HG03457 (cell line): Measurements from ENCODE around the gene SLC6A6.

Source experiments
- ATAC-seq: cut with Tn5 transposase; IDR thresholded peaks from one replicate; pipeline ENCODE4 v1.9.1; 2021; ENCODE audit warnings: moderate number of reproducible peaks; ENCODE audit not compliant: unreplicated experiment

The SLC6A6 gene

GRCh38 chr3:14481018-14481645, 78.7 kb downstream of the SLC6A6 start:
- no peak for ATAC-seq

GRCh38 chr3:14481646-14482036, 79.2 kb downstream of the SLC6A6 start:
- no peak for ATAC-seq

GRCh38 chr3:14482271-14482721, 79.9 kb downstream of the SLC6A6 start:
- ATAC-seq = no peak

GRCh38 chr3:14483286-14483685, 80.9 kb downstream of the SLC6A6 start:
- ATAC-seq = no peak

- no peak for ATAC-seq
These were observed 82.3 kb downstream of the SLC6A6 start for GRCh38 chr3:14484741-14485140.

GRCh38 chr3:14485981-14486380, 83.6 kb downstream of the SLC6A6 start:
- ATAC-seq = no peak

GRCh38 chr3:14486460-14486859, 84.1 kb downstream of the SLC6A6 start:
- no peak for ATAC-seq

GRCh38 chr3:14487086-14487485, 84.7 kb downstream of the SLC6A6 start:
- ATAC-seq = no peak

- no peak for ATAC-seq
These were observed 85.4 kb downstream of the SLC6A6 start for GRCh38 chr3:14487821-14488220.

- no peak for ATAC-seq
These were observed 86.1 kb downstream of the SLC6A6 start for GRCh38 chr3:14488286-14489041.

GRCh38 chr3:14489641-14490040, 87.2 kb downstream of the SLC6A6 start:
- ATAC-seq = no peak

- no peak for ATAC-seq
These were observed 87.8 kb downstream of the SLC6A6 start for GRCh38 chr3:14490255-14490654.

GRCh38 chr3:14490831-14491230, 88.4 kb downstream of the SLC6A6 start:
- no peak for ATAC-seq

GRCh38 chr3:14491396-14492190, 89.2 kb downstream of the SLC6A6 start:
- no peak for ATAC-seq

GRCh38 chr3:14492948-14493881, 90.8 kb downstream of the SLC6A6 start:
- ATAC-seq = no peak

GRCh38 chr3:14494279-14494972, 92.0 kb downstream of the SLC6A6 start:
- no peak for ATAC-seq

GRCh38 chr3:14494973-14495300, 92.5 kb downstream of the SLC6A6 start:
- ATAC-seq = no peak

GRCh38 chr3:14496351-14496750, 93.9 kb downstream of the SLC6A6 start:
- no peak for ATAC-seq

- no peak for ATAC-seq
These were observed 94.9 kb downstream of the SLC6A6 start for GRCh38 chr3:14497321-14497720.

GRCh38 chr3:14502472-14502871, 100.1 kb downstream of the SLC6A6 start:
- no peak for ATAC-seq
